Dendritic cell treated with granulocyte-macrophage colony-stimulating factor and Interleukin-4, amounts not matched to agents 40 ng/mL and 50 ng/mL, for 4 days (primary cell): ENCODE results near the gene TAF4B.
"Not testable (repeated sequence)": the region's sequence is repeated elsewhere in the genome, so short reads cannot be mapped to it uniquely, and the experiment has no call there.

Source experiments
- H3K27ac Mint-ChIP-seq: one replicate; pipeline ENCODE4 v1.8.0; 2022; ENCODE audit warnings: mild to moderate bottlenecking, mixed read lengths
- H3K27me3 Mint-ChIP-seq: one replicate; pipeline ENCODE4 v1.8.0; 2022; ENCODE audit warnings: mild to moderate bottlenecking, mixed read lengths
- H3K36me3 Mint-ChIP-seq: one replicate; pipeline ENCODE4 v1.8.0; 2022; ENCODE audit warnings: low read depth, mixed read lengths
- H3K4me1 Mint-ChIP-seq: one replicate; pipeline ENCODE4 v1.8.0; 2022; ENCODE audit warnings: low read depth, mixed read lengths
- H3K4me3 Mint-ChIP-seq: one replicate; pipeline ENCODE4 v1.8.0; 2022; ENCODE audit warnings: mild to moderate bottlenecking, moderate library complexity, mixed read lengths
- H3K9me3 Mint-ChIP-seq: one replicate; pipeline ENCODE4 v1.8.0; 2022; ENCODE audit warnings: mixed read lengths
- intact Hi-C: fragments of 100-400 bp; cut with micrococcal nuclease; formaldehyde crosslinking; loops from one replicate; pipeline ENCODE4 v1.15.0; 2022

TAF4B gene

DNA sequence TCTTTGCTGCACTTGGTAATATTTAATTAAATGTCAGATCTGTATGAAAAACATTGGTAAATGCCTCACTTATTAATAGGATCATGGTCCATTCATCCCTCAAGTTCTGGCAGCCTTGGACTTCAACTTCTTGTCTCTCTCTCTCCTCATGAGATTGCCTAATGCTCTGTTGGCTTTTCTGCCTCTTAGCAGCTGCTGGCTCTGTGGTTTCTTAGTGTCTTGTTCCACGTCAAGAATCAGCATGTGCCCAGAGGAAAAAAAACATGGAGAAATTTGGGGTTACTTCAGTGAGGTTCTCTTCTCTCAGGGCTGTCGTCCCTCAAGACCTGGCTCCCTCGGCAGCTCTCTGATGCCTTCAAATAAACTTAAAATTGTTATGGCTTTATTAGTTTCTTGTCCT, 75.4 kb downstream of the TAF4B start:
- no peaks in the 10 kb centered on the region for H3K9me3 Mint-ChIP-seq
- H3K4me1 Mint-ChIP-seq = no peaks in the 10 kb centered on the region
- H3K27ac Mint-ChIP-seq = no peak overlapping the region
- intact Hi-C loops = no loop called here
- no peak overlapping the region for H3K4me3 Mint-ChIP-seq
- H3K36me3 Mint-ChIP-seq = no peaks in the 10 kb centered on the region
- no peaks in the 10 kb centered on the region for H3K27me3 Mint-ChIP-seq

DNA sequence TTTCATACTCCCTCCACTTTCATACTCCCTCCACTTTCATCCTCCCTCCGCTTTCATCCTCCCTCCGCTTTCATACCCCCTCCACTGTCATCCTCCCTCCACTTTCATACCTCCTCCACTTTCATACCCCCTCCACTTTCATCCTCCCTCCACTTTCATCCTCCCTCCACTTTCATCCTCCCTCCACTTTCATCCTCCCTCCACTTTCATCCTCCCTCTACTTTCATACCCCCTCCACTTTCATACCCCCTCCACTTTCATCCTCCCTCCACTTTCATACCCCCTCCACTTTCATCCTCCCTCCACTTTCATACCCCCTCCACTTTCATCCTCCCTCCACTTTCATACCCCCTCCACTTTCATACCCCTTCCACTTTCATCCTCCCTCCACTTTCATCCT, 77.0 kb downstream of the TAF4B start:
- intact Hi-C loops, H3K27ac Mint-ChIP-seq, H3K4me3 Mint-ChIP-seq, H3K36me3 Mint-ChIP-seq, H3K27me3 Mint-ChIP-seq, H3K4me1 Mint-ChIP-seq, H3K9me3 Mint-ChIP-seq: not testable (repeated sequence)

DNA sequence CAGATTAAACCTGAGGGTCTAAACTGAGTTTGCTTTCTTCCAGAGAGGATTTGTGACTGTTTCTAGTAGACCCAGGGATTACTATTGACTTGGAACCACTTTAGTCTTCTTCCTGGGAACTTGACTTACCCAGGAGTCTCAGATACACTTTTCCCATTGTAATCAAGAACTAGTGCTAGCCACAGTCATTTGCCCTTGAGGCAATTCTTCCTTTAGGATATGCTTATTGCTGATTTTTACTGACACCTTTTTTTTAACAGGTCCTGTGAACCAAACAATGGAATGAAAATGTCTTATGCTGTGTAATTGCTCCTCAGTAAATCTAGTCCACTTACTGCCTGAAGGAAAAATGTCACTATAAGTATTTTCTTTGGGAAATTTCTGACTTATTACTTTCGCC, 78.3 kb downstream of the TAF4B start:
- H3K4me1 Mint-ChIP-seq = no peaks in the 10 kb centered on the region

DNA sequence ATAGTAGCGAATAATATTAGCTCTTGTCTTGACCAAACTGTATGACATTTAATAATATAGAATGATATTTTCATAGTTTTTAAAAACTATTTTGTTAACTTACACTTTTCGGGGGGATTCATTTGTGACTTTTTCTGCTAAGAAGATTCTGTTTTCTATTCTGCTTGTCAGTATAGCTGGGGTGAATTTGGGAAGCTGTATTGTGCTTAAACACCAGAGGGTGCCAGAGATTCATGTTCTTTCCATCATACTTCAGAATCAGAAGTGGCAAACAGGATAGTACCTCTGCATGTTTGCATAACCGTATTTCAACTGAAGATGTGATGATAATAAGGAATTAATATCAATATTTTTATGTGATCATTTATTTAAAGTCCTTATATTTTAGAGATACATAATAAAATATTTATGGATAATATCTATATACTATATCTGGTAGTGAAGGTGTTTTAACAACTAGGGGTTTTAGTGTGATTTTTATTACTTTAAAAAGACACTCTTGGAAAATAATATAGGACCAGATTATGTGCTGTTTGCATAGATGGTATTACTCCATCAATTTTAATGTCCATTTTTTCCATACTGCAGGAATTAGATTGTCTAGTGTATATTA, 81.0 kb downstream of the TAF4B start:
- H3K4me1 Mint-ChIP-seq = no peaks in the 10 kb centered on the region
- no peak overlapping the region for H3K4me3 Mint-ChIP-seq
- H3K9me3 Mint-ChIP-seq = no peaks in the 10 kb centered on the region
- intact Hi-C loops = loop anchor here (5.0 kb wide), 1 partner anchor 350 kb away; no protein-coding TSS in a partner anchor
- no peaks in the 10 kb centered on the region for H3K36me3 Mint-ChIP-seq
- no peak overlapping the region for H3K27ac Mint-ChIP-seq
- no peaks in the 10 kb centered on the region for H3K27me3 Mint-ChIP-seq

More for the DNA sequence above, 78.3 kb downstream of the TAF4B start:
- intact Hi-C loops = no loop called here
- Mint-ChIP-seq H3K27me3 (no peaks in the 10 kb centered on the region), H3K36me3 (no peaks in the 10 kb centered on the region), H3K9me3 (no peaks in the 10 kb centered on the region), H3K4me3 (no peak overlapping the region), H3K27ac (no peak overlapping the region)

DNA sequence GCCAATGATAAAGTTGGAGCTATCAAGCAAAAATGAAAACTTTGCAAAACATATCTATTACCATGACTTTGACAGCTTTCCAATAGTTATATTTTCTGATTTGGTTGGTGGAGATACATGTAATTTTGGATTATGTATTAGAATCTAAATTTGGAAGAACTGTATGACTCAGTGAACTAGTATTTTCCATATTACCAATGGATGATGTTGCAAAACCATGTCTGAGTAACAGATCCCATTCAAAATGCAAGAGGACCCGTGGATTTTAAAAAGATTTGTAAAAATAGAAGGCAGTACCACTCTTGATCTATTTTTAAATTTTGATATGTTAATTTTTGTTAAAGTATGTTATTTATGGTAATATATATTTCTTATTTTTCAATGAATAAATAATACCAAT, 83.0 kb downstream of the TAF4B start:
- no peaks in the 10 kb centered on the region for H3K36me3 Mint-ChIP-seq
- H3K9me3 Mint-ChIP-seq = no peaks in the 10 kb centered on the region
- H3K27ac Mint-ChIP-seq = no peak overlapping the region
- H3K27me3 Mint-ChIP-seq = no peaks in the 10 kb centered on the region
- no peaks in the 10 kb centered on the region for H3K4me1 Mint-ChIP-seq
- no peak overlapping the region for H3K4me3 Mint-ChIP-seq
- intact Hi-C loops = loop anchor here (5.0 kb wide), 1 partner anchor 348 kb away; no protein-coding TSS in a partner anchor

DNA sequence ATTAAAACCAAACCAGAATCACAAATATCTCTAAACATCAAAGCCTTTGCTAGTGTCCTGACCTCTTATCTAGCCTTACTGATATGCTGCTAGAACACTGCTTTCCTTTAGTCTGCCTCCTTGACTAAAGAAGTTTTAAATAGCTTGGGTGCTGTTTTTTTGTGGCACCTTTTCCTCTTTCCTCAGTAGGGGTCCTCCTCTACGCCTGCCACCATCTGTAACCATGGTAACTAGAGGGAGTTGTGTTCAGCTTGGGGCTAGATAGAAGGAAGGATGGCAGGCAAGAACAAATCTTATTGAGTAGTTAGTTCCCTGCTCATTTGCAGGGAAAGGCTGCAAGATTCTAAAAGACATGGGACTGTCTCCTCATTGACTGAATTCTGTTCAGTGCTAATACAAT, 86.0 kb downstream of the TAF4B start:
- H3K36me3 Mint-ChIP-seq = no peaks in the 10 kb centered on the region
- no peaks in the 10 kb centered on the region for H3K27me3 Mint-ChIP-seq
- intact Hi-C loops = no loop called here
- H3K4me1 Mint-ChIP-seq = no peaks in the 10 kb centered on the region
- H3K9me3 Mint-ChIP-seq = no peaks in the 10 kb centered on the region
- H3K4me3 Mint-ChIP-seq = no peak overlapping the region
- H3K27ac Mint-ChIP-seq = no peak overlapping the region

DNA sequence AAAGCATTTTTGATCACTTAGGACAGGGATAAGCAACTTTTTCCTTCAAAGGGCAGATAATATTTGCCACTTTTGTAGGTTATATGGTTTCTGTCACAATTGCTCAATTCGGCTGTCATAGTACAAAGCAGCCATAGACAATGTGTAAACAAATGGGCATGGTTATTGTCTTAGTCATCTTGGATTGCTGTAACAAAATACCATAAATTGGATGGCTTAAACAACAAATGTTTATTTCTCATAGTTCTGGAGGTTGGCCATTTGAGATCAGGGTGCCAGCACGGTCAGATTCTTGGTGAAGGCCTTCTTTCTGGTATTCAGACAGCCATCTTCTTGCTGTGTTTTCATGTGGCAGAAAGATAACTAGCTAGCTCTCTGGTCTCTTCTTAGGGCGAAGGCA, 91.2 kb downstream of the TAF4B start:
- Mint-ChIP-seq H3K36me3 (peaks cover 6% of the 10 kb centered on the region), H3K9me3 (no peaks in the 10 kb centered on the region), H3K4me3 (no peak overlapping the region), H3K4me1 (no peaks in the 10 kb centered on the region), H3K27me3 (no peaks in the 10 kb centered on the region), H3K27ac (no peak overlapping the region)
- intact Hi-C loops = no loop called here

DNA sequence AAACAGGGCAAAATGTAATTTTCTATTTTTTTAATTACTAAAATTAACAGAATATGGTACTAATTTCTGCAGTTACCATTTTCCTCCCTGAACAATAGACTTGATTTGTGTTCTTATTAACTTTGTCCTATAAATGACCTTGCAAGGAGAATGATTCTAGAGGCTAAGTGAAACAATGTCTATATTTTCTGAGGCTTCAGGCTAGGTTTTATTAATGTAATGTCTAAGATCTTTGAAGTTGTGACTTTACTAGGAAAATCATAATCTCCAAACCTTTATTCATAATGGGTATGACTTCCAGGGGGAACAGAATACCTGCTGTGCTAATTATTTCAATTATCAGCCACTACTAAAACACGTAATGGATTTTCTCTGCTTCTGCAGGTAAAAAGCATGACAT, 94.4 kb downstream of the TAF4B start:
- Mint-ChIP-seq H3K9me3 (no peaks in the 10 kb centered on the region), H3K36me3 (peaks cover 6% of the 10 kb centered on the region), H3K4me1 (no peaks in the 10 kb centered on the region), H3K27me3 (no peaks in the 10 kb centered on the region), H3K27ac (no peak overlapping the region), H3K4me3 (no peak overlapping the region)
- intact Hi-C loops = no loop called here

DNA sequence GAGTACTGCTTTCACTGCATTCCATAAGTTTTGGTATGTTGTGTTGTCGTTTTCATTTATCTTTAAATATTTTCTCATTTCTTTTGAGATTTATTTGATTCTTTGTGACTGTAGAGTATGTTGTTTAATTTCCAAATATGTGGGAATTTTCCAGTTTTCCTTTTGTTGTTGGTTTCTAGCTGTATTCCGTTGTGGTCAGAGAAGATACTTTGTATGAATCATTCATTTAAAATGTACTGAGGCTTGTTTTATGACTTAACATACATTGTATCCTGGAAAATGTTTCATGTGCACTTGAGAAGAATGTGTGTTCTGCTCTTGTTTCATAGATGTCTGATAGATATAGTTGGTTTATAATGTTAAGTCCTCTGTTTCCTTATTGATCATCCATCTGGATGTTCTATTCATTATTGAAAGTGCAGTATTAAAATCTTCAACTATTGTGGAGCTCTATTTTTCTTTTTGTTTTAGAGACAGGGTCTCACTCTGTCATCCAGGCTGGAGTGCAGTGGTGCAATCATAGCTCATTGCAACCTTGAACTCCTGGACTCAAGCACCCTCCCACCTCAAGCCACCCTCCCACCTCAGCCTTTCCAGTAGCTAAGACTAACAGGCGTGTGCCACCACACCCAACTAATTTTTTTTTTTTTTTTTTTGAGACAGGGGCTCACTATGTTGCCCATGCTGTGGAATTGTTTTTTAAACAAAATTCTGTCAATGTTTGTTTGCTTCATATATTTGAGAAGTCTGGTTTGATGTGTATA, 96.8 kb downstream of the TAF4B start:
- intact Hi-C loops = no loop called here
- Mint-ChIP-seq H3K9me3 (no peaks in the 10 kb centered on the region), H3K4me3 (no peak overlapping the region), H3K36me3 (peaks cover 6% of the 10 kb centered on the region), H3K4me1 (no peaks in the 10 kb centered on the region), H3K27ac (no peak overlapping the region), H3K27me3 (no peaks in the 10 kb centered on the region)

DNA sequence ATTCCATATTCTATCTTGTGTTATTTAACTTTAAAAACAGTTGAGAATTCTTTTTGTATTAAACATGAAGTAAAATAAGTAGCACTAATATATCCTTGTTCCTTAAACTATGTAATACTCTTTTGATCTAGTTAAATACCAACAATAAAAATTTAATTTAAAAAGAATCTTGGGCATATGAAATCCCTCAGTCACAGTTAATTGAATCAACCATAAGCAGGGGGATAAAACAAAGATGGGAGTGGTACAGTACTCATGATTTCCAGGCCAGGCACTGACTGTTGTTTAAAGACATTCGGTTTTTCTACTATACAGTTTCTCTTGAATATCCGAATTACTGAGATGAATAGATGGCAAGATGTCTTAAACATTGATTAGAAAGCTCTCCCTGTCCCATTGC, 99.5 kb downstream of the TAF4B start:
- no peak overlapping the region for H3K27ac Mint-ChIP-seq
- no peaks in the 10 kb centered on the region for H3K27me3 Mint-ChIP-seq
- H3K9me3 Mint-ChIP-seq = no peaks in the 10 kb centered on the region
- peaks cover 6% of the 10 kb centered on the region for H3K36me3 Mint-ChIP-seq
- no peaks in the 10 kb centered on the region for H3K4me1 Mint-ChIP-seq
- H3K4me3 Mint-ChIP-seq = no peak overlapping the region
- intact Hi-C loops = no loop called here

DNA sequence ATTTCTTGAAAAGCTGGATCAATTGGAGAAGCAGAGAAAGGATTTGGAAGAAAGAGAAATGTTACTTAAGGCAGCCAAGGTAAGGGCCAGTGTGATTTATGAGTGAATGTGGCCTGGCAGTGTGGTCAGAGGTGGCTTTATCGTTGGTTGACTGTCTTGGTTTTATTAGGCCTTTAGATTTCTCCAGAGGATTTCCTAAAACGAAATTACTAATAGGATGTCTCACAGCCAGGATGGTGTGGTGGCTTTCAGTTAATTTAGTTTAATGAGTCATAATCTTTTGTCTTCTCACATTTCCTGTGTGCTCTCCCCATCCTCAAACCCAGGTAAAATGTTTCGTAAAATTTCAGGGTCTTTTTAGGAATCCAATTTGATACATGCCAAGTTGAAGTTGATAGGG, 100.8 kb downstream of the TAF4B start:
- Mint-ChIP-seq H3K4me3 (no peak overlapping the region), H3K9me3 (no peaks in the 10 kb centered on the region), H3K36me3 (no peaks in the 10 kb centered on the region), H3K27me3 (no peaks in the 10 kb centered on the region), H3K27ac (no peak overlapping the region), H3K4me1 (no peaks in the 10 kb centered on the region)
- intact Hi-C loops = no loop called here

DNA sequence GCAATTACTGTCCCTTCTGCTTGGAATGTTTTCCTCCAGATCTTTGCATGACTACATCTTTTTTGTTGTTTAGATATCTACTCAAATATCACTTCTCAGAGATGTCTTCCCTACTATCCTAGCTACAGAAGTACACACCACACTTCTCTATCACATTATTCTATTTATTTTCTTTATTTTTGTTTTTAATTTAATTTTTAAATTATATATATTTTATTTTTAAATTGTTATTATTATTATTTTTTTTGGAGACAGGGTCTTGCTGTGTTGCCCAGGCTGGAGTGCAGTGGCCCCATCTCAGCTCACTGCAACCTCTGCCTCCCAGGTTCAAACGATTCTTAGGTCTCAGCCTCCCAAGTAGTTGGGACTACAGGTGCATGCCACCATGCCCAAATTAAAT, 106.7 kb downstream of the TAF4B start:
- no peaks in the 10 kb centered on the region for H3K36me3 Mint-ChIP-seq
- intact Hi-C loops = no loop called here
- H3K4me3 Mint-ChIP-seq = no peak overlapping the region
- H3K27ac Mint-ChIP-seq = no peak overlapping the region
- no peaks in the 10 kb centered on the region for H3K27me3 Mint-ChIP-seq
- H3K4me1 Mint-ChIP-seq = no peaks in the 10 kb centered on the region
- H3K9me3 Mint-ChIP-seq = no peaks in the 10 kb centered on the region

DNA sequence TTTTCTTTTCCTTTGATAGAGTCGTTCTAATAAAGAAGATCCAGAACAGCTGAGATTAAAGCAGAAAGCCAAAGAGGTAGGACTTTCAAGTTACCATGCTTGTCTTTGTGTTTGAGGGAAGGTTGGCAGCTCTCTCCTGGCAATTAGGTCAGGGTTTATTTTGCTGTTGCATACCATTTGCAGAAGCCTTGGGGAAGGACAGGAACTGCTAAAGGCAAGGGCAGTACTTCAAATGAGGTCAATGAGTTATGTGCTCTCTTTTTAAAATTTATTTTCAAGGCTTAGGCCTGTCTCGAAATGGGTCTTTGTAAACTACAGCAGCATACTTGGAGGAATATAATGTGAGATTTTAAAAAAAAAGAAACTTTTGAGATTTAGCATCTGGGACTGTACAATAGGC, 108.9 kb downstream of the TAF4B start:
- Mint-ChIP-seq H3K27me3 (no peaks in the 10 kb centered on the region), H3K36me3 (no peaks in the 10 kb centered on the region), H3K9me3 (no peaks in the 10 kb centered on the region), H3K27ac (no peak overlapping the region), H3K4me3 (no peak overlapping the region), H3K4me1 (no peaks in the 10 kb centered on the region)
- intact Hi-C loops = no loop called here

DNA sequence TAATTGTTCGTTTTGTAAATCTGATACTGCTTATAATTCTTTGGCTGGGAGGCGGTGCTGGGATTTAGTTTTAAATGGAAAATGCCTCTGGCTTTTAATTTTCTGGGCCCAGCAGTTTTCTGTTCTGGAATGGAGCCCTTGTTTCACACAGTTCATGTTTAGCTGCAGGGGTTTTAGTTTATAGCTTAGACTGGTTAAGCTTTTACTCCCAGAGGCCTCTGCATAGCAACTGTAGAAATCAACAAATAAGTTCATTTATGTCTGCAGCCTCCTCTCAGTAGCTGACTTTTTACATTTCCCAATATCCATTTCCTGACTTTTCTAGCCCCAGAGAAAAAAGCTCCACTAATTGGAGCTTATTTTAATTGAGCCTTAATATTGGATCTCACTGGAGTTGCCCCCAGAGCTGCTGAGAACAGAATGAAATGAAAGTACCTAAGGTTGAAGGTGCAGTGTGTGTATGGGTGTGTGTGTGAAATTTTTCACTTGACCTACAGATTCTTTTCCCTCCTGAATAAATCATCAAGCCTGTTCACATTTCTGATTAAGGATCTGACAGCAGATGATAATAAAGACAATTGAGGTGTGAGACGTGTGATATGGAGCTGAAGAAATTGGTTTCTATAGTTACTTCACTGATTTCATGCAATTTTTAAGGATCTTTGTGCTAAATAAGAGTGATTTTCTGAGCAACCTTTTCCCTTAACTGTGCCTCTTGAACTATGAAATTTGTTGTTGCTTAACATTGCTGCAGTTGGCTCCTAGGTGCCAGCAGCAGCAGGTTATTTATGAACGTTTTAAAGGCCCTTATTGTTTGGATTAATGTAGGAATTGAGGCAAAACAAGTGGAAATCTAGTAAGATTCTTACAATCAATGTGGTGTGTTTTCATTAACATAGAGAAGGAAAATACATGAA, 109.6 kb downstream of the TAF4B start:
- Mint-ChIP-seq H3K27ac (no peak overlapping the region), H3K9me3 (no peaks in the 10 kb centered on the region)
- intact Hi-C loops = no loop called here

More for the DNA sequence above, 109.6 kb downstream of the TAF4B start:
- H3K27me3 Mint-ChIP-seq = no peaks in the 10 kb centered on the region
- H3K36me3 Mint-ChIP-seq = no peaks in the 10 kb centered on the region
- H3K4me3 Mint-ChIP-seq = no peak overlapping the region
- H3K4me1 Mint-ChIP-seq = no peaks in the 10 kb centered on the region
